Heart right ventricle (tissue), 16 donors: ENCODE measurements around the gene FSD2. TPM values are rescaled to one million over a fixed set of nuclear protein-coding genes. Genes with fewer than 3 reads are reported as not detected.
A peak's percentile ranks its signal among the peaks of the same experiment; 100 is the strongest.

Experiments
- ATAC-seq, 8 donors: fragments of 200-7000 bp; cut with Tn5 transposase; one replicate each; pipeline ENCODE4 v1.9.1; 2020; ENCODE audit warnings: mild to moderate bottlenecking in 8 of 8, moderate library complexity in 8 of 8, moderate number of reproducible peaks in 1 of 8
- DNase-seq, 2 donors: peaks; one replicate each; pipeline ENCODE4 v3.0.0-alpha.2; 2020
- H3K27ac ChIP-seq, 10 donors: fragments of 200-600 bp; sonication (generic) in 2 of 10; one replicate each; pipeline versions ENCODE4 v1.5.0 to v1.8.0; 2020 to 2022; ENCODE audit warnings: mild to moderate bottlenecking in 3 of 10
- H3K27me3 ChIP-seq, 7 donors: fragments of 200-600 bp; one replicate each; pipeline ENCODE4 v1.8.0; 2021 to 2022; ENCODE audit warnings: mild to moderate bottlenecking in 2 of 7
- H3K36me3 ChIP-seq, 9 donors: fragments of 200-600 bp; sonication (generic) in 1 of 9; one replicate each; pipeline versions ENCODE4 v1.5.0 to v1.8.0; 2020 to 2022; ENCODE audit warnings: mild to moderate bottlenecking in 2 of 9
- H3K4me1 ChIP-seq, 9 donors: fragments of 200-600 bp; sonication (generic) in 1 of 9; one replicate each; pipeline versions ENCODE4 v1.5.0 to v1.8.0; 2020 to 2022; ENCODE audit warnings: mild to moderate bottlenecking in 4 of 9
- H3K4me3 ChIP-seq, 10 donors: fragments of 200-600 bp; sonication (generic) in 2 of 10; one replicate each; pipeline versions ENCODE4 v1.5.0 to v1.8.0; 2020 to 2022; ENCODE audit warnings: mild to moderate bottlenecking in 7 of 10, moderate library complexity in 2 of 10
- H3K9me3 ChIP-seq, 11 donors: fragments of 200-600 bp in 10 of 11; sonication (generic) in 2 of 11; one replicate each; pipeline versions ENCODE4 v1.5.0 to v1.8.0; 2013 to 2022; ENCODE audit warnings: mild to moderate bottlenecking in 2 of 11, control low read depth in 1 of 11, moderate library complexity in 1 of 11
- CTCF ChIP-seq, 9 donors: fragments of 200-600 bp; sonication (generic) in 2 of 9; IDR thresholded peaks; one replicate each; pipeline versions ENCODE4 v1.5.0 to v1.8.0; 2021 to 2022; ENCODE audit warnings: antibody characterized with exemption in 9 of 9, mild to moderate bottlenecking in 5 of 9, moderate library complexity in 1 of 9
- WGBS, 2 donors: extraction: QIAGEN DNeasy Blood & Tissue Kit; methylation state at CpG; one replicate each; pipeline ENCODE4 v1.1.7; 2013; ENCODE audit warnings: inconsistent platforms in 1 of 2; 5-methylcytosine and 5-hydroxymethylcytosine counted together
- intact Hi-C, 10 donors: fragments of 100-400 bp; cut with DNase I; formaldehyde crosslinking; loops; one replicate each; pipeline versions ENCODE4 v1.11.1 to v1.14.2; 2022
- polyA plus RNA-seq, 2 donors: library from polyadenylated mRNA; stranded (reverse); fragments of 200-250 nt; gene quantifications; one replicate each; pipeline ENCODE4 v1.2.3, GENCODE V29; 2013
- total RNA-seq, 10 donors: library from RNA; stranded (reverse); fragmentation: NEBNext Ultra II Directional in 3 of 10; extraction: Animal tissue kit (Norgen Biotek cat#: 25700) in 3 of 10; gene quantifications; one replicate each; pipeline versions ENCODE4 v1.2.1 to v1.2.4, GENCODE V29; 2021 to 2023
- donor health status: Arrhythmogenic right ventricular cardiomyopathy.
- donor health status: ischemic (EF 13 %, LVEDD 7.1; RV severe dilation, severe dysfunction).
- donor health status: healthy with polysubstance abuse.
- donor health status: DM: no; HTN: yes; CAD: no.
- donor health status: DM: no; HTN: no; CAD: no.
- donor health status: ischemic (EF 25% LVEDD 6.9; RV normal size, moderate dysfunction).
- donor health status: ischemic (EF 25% LVEDD 5.7; RV mildly dilated, moderate dysfunction).
- donor health status: healthy.
- donor health status: DM: yes; HTN: yes; CAD: no.
- donor health status: Ischemic cardiomyopathy.
- donor health status: ischemic (EF 35%, LVEDD 5.7; RV mildly dilated, moderate dysfunction).
- donor health status: nonischemic (EF 11% LVEDD 7.7; RV severe dilation, severe dysfunction).
- donor health status: DM: yes; HTN: yes; CAD: no.
- donor health status: PGD.
- donor health status: ischemic (EF 29% LVEDD 5.4; RV normal size, mild dysfunction).
- donor health status: nonischemic (EF 23%, LVEDD 6.1; RV moderate dilation, normal function).

Gene FSD2
- total and polyA plus RNA-seq, 12 donors: 1.7 to 142 (median 85.2) TPM

- intact Hi-C loops: no loop called here
- 62 to 71% methylated on average over 3 of the region's 3 CpGs for WGBS, 2 donors
- no peak for TF ChIP-seq CTCF (IDR thresholded peaks at IDR 0.05)
- ATAC-seq (no peak), DNase-seq (no peak)
- no peak overlapping the region for H3K27ac ChIP-seq
- H3K9me3 ChIP-seq: no peaks in the 10 kb centered on the region
- no peaks in the 10 kb centered on the region for H3K36me3 ChIP-seq
- H3K4me1 ChIP-seq: peaks cover 4 to 15% (median 10%) of the 10 kb centered on the region in 9 donors
- H3K4me3 ChIP-seq: no peak overlapping the region
- peaks cover 0 to 53% (median 24%) of the 10 kb centered on the region in 7 donors for H3K27me3 ChIP-seq
These were observed 93.8 kb downstream of the FSD2 start for GRCh38 chr15:82712036-82712435.

DNA sequence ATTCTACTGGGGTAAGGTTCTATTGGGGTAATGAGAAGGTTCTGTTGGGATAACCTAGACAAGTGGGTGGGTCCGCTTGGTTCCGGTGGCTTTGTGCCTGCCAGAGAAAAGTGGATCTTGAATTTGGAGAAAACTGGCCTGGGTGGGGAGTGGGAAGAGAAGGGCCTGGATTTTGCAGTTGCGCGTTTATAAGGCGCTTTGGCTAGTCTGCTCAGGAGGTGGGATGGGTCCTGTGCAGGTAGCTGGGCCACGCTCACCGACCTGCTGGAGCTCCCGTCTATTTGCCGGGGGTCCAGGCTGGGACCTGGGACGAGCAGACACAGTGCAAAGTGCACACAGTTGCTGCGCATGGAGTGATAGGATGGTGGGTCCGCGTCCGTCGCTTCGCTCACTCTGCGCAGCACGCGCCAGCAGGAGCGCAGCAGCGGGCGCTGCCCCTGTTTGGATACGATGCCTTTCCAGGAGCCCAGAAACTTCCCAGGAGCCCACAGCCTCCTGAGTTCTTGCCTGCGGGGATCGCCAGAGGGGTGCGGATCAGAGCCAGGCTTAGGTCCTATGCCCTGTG, 94.9 kb downstream of the FSD2 start:
- Histone ChIP-seq H3K36me3 (no peaks in the 10 kb centered on the region), H3K4me3 (no peak overlapping the region), H3K4me1 (peaks cover 4 to 15% (median 10%) of the 10 kb centered on the region in 9 donors), H3K27ac (no peak overlapping the region), H3K27me3 (peaks cover 0 to 53% (median 24%) of the 10 kb centered on the region in 7 donors), H3K9me3 (no peaks in the 10 kb centered on the region)
- TF ChIP-seq CTCF (IDR thresholded peaks at IDR 0.05): no peak
- intact Hi-C loops: no loop called here
- ATAC-seq: no peak
- no peak for DNase-seq
- WGBS, 2 donors: 93 to 96% methylated on average over 26 of the region's 26 CpGs

DNA sequence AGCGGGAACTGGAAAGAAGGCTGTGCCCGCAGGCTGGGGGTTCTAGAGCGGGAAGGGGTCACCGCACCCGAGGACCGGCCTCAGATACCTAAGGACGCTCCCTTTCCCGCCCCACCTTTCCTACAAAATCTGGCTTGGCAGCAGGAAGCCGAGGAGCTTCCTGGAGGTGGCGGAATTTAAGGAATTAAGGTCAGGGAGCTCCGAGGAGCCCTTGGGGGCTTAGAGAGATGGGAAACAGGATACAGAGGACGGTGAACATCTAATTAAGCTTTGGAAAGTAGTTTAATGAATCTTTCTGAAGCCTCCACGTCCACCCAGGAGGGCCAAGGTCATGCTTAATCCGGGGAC, 95.7 kb downstream of the FSD2 start:
- Histone ChIP-seq H3K27me3 (peaks cover 0 to 53% (median 27%) of the 10 kb centered on the region in 7 donors), H3K9me3 (no peaks in the 10 kb centered on the region), H3K27ac (no peak overlapping the region), H3K4me3 (peak overlapping the region; percentile 35 to 85 (median 67)), H3K4me1 (peaks cover 4 to 15% (median 10%) of the 10 kb centered on the region in 9 donors), H3K36me3 (no peaks in the 10 kb centered on the region)
- DNase-seq (no peak), ATAC-seq (no peak)
- no peak for TF ChIP-seq CTCF (IDR thresholded peaks at IDR 0.05)
- 12% methylated on average over 14 of the region's 14 CpGs for WGBS, 2 donors
- intact Hi-C loops: no loop called here

DNA sequence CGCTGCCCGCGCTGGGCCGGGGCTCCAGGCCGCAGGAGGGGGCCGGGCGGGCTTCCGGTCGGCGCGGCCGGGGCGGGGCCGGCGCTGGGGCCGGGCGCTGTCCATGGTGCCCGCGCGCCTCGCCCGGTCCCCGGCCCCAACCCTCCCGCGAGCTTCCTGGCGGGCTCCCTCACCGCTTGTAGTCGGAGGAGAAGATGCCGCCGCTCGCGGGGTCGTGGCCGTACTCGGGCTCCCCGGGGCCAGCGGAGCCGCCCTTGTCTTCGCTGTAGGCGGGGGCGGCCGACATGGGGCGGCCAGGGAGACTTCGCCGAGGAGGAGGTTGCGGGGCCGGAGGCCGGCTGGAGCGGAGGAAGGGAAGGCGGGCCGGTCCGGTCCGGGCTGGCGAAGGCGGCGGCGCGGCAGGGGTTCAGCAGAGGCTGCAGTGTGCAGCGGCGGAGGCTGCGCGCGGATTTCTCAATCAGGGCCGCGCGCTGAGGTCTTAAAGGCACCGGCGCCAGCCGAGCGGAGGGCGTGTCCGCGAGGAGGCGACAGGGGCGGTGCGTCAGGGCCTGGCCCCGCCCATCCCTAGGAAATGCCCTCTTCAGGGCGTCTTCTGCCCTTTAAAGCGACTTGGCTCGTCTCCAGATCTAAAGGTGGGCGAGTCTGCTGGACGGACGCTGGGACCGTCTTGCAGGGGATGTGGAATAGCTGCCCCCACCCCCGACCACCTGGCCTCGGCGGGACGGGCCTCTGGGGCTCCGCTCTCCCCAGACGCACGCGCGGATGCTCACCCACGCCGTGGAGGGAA, 96.3 kb downstream of the FSD2 start, which contains the start of gene AP3B2:
TSS of gene AP3B2 (minus strand) at position 455 of the 787 bp plus-strand sequence. CDS start at position 286, 169 bp downstream.
- peak; percentile 86 to 98 (median 96) for ATAC-seq
- 1 to 2% methylated on average over 88 to 94 of the region's 95 CpGs for WGBS, 2 donors
- Histone ChIP-seq H3K9me3 (no peaks in the 10 kb centered on the region), H3K27me3 (peaks cover 0 to 53% (median 23%) of the 10 kb centered on the region in 7 donors), H3K4me1 (peaks cover 4 to 15% (median 10%) of the 10 kb centered on the region in 9 donors), H3K4me3 (peak within 1 kb of the TSS; percentile 35 to 85 (median 67)), H3K27ac (peak within 1 kb of the TSS in 1 of 10 donors; percentile 26), H3K36me3 (no peaks in the 10 kb centered on the region)
- TF ChIP-seq CTCF (IDR thresholded peaks at IDR 0.05): no peak
- peak; percentile 33 to 61 for DNase-seq
- intact Hi-C loops: no loop called here
